HG02884 (cell line): ENCODE data around the gene TLE4.

ENCODE experiments used
- ATAC-seq: cut with Tn5 transposase; IDR thresholded peaks from one replicate; pipeline ENCODE4 v1.9.1; 2021; ENCODE audit warnings: mild to moderate bottlenecking, moderate library complexity; ENCODE audit not compliant: unreplicated experiment

Gene TLE4

GRCh38 chr9:79570448-79571308, 1.1 kb upstream of the TLE4 start:
- ATAC-seq: no peak

DNA sequence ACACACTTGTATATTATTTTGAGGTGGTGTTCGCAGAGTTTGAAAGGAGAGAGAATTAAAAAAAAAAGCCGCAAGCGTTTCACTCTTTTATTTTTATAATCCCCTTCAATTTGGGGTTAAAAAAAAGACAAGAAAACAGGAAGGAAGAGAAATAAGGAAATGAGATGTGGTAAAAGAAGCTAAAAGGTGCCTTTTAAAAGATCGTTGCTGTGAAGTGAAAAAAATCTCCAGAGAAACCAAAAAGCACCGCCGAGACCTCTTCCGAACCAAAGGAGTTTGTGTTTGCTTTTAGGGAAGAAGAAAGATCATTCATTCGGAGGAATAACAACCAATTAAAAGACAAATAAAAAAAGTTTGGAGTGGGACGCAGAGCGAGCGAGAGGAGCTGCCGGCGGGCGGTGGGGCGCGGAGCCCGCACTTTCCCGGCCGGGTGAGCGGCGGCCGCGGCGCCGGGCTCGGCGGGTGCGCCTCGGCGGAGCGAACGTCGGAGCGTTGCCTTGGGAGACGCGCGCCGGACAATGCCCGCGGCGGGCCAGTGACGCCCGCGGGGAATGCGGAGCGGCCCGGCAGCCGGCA, 355 bp downstream of the TLE4 start:
- no peak for ATAC-seq

DNA sequence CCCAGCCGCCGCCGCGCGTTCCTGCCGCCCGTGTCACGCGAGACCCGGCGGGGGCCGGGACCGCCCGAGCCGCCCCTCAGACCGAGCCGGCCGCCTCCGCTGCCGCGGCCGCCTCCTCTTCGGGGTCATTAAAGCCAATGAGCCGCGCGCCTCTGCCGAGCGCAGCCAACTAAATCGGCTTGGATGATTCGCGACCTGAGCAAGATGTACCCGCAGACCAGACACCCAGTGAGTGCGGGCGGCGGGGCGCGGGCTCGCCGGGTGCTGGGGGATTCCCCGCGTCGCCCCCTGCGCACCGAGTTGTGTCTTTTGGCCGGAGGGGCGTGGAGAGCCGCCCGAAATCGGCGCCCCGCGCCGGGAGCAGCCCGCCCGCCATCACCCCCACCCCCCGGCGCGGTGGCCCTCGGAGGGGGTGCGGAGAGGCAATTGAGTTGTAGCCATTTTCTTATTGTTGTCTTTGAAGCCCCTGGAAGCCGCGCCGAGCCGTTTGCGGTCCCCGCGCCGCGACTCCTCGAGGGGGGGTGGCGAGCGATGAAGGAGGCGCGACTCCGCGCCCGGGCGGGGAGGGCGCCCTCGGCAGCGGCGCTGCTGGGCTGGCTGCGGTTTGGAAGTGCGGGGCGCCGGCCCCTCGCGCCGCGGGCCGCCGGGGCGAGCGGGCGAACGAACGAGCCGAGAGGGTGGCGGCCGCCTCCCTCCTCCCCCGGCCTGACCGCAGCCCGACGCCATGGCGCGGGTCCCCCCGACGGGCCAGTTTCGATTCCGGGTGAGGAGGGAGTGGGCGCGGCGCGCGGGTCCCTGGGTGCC, 1.0 kb downstream of the TLE4 start:
- no peak for ATAC-seq

- no peak for ATAC-seq
Observed at GRCh38 chr9:79573412-79573923, 1.7 kb downstream of the TLE4 start.

DNA sequence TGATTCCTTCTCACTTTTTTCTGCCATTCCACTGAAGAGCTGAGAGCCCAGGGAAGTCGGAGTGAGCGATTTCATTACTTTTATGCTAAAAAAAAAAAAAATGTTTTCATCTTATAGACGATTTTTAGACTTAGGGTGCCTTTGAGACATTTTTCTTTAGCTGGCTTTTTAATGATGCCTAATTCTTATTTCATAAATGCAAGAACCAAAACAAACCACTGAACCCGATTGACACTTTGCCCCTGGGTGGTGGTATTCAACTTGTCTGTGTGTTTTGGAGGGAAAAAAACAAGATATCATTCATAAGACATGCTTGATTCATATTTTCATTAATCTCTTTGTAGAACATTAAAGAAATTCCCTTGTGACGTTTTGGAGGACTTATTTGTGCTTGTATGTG, 2.4 kb downstream of the TLE4 start:
- ATAC-seq: no peak

DNA sequence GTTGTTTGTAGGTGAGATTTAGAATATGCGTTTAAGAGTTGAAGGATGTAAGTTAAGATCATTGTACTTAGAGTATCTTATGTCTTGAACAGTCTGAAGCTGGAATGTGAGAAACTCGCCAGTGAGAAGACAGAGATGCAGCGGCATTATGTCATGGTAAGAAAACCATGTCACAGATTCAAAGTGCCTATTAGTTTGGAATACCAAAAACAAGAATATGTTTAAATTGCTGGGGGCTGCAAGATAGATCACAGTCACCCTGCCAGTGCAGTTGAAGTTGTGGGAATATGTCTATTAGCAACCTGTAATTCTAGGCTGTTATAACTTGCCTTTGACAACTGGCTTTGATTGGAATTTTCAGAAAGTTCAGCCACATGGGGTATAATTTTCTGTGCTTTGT, 3.0 kb downstream of the TLE4 start:
- no peak for ATAC-seq

DNA sequence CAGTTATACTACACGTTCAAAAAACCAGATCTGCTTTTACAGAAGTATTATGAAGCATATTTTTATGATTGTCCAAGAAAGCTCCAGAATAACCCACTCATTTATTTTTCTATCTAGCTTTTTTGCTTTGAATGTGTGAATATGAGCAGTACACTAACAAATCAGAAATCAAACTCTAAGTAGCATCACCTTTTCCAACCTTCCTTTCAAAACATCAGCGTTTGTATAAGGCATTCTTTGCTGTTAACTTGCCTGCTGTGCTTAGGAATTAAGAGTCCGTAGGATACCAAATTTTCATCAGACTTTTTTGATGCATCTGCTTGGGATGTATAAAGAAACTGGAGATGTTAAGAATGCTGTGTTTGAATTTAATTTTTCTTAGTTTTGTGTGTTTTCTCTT, 3.8 kb downstream of the TLE4 start:
- ATAC-seq: no peak

- no peak for ATAC-seq
Observed at GRCh38 chr9:79577969-79578723, 6.4 kb downstream of the TLE4 start.

DNA sequence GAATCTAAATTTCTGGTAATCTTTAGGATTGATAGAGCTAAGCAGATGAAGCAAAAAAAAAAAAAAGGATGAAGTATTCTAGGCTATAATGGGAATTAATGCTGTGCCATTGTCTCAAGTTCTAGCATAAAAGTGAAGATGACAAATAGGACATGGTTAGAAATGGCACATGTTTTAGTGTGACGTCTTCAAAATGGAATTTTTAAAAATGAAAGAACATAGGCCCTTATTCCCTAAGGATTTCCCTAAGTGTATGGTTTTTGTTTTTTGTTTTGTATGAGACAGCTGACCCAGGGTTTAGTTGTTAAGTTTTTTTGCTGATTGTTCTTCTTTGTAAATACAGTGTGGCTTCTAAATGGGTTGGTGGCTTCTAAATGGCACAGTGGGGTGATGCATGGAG, 7.1 kb downstream of the TLE4 start:
- no peak for ATAC-seq

- no peak for ATAC-seq
Observed at GRCh38 chr9:79579624-79580023, 7.9 kb downstream of the TLE4 start.

GRCh38 chr9:79580055-79580454, 8.3 kb downstream of the TLE4 start:
- ATAC-seq: no peak

- ATAC-seq: no peak
Observed at GRCh38 chr9:79581388-79581787, 9.6 kb downstream of the TLE4 start.

DNA sequence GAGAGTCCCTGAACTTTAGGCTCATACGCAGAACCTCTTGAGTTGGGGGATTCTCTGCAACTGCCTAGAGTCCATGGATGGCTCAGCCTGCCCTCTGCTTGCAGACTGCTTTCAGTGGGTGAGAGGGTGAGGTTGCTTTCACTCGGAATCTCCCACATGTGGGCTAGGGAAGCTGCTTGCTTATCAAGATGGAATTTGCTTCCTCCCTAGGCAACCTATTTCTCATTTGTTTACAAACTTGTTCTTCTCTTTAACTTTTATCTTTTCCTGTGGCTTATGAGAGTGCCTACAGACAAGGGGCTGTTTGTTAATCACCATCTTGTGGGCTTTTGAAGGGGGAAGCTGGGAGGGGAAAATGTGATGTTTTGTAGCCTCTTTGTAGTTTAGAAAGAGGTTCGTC, 10.0 kb downstream of the TLE4 start:
- no peak for ATAC-seq

- ATAC-seq: peak; percentile 66
Observed at GRCh38 chr9:79583952-79584654, 12.3 kb downstream of the TLE4 start.

GRCh38 chr9:79584655-79584982, 12.9 kb downstream of the TLE4 start:
- ATAC-seq: no peak

DNA sequence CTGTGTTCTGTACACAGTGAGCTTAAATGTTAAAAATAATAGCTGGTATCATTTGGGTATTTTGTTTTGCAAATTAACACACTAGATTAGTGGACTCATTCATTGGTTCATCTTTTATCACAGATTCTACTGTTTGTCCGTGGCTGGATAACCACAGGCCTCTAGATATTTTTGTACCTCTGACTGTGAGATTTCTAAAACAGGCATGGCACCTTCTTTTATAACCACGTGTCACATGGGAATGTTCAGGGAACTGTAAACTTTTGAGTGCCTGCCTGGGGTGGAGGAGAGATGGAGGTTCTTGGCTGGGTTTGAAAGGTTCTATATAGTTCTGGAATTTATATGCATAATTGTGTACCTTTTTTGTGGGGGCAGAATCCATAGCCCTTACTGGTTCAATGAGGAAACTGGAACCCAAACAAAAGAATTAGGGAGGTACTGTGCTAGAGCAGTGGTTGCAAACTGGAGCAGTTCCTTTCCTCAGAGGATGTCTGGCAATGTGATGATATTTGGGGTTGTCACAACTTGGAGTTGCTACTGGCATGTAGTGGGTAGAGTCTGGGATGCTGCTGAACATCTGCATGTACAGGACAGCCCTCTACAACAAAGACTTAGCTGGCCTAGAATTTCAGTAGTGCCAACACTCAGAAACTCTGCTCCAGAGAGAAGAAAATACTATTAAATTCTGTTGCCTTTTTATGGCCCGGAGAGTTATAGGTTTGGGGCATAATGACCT, 16.9 kb downstream of the TLE4 start:
- no peak for ATAC-seq

DNA sequence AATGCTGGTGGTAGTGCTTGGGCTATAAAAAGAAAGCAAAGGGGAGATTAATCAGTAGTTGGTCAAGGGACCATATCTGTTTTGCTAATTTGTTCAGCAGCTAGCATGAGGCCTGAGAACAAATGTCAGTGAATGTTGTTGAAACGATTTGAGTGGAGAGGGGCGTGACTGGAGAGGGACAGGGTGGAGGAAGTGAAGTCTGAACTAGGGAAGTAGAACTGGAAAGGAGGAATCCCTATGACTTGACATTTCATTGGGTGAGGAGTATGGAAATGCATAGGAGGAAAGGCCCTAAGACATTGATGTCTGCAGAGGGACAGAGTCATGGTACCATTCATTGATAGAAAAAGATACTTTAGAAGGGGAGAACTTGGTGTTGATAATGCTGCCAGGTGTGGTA, 19.7 kb downstream of the TLE4 start:
- ATAC-seq: no peak

DNA sequence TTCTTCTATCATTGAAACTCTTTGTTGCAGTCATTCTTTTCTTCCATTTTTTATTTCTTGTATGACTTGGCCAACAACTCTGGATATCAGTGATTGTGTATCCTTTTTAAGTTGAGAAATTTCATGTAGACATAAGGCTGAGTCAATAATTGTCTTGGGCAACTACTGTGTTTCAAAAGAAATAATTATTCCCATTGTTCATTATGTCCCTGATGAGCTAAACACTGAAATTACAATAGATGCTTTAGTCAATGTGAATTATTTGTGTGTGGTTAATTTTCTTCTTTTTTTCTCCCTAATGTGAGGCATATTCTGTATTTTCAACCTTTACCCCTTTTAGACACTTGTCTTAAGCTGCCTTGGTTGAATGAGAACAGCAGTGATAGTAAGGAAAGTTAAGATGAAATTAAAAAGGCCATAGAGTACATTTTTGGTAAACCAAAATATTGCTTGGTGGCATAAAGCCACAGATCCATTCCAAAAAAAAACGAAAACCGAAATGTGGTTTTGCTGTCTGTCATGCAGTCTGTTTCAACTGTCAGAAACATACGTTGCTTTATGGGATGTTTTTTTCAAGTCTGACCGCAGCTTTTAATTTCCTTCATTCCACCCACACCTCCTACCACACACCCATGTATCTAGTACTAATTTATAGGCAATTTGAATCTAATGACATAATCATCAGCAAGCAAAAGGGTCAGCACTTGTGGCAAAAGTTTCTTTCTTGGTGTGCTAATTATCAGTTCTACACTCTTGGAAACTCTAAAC, 21.1 kb downstream of the TLE4 start:
- peak; percentile 50 for ATAC-seq
